IMR-90 (cell line): ENCODE results near the gene CASP8. TPM values are rescaled to one million over a fixed set of nuclear protein-coding genes. Genes with fewer than 3 reads are reported as not detected.
A peak's percentile ranks its signal among the peaks of the same experiment; 100 is the strongest.

Experiments
- ATAC-seq: fragments of 200-7000 bp; cut with Tn5 transposase; 2 replicates; pipeline ENCODE4 v1.9.1; 2020; ENCODE audit warnings: low read depth, mild to moderate bottlenecking, moderate library complexity
- BruUV-seq: library from RNA; stranded (reverse); fragments of 400-500 nt; replicated peaks from 2 replicates; lab custom pipeline; 2021; lab: Mats Ljungman, UMichigan
- CTCF ChIA-PET: fragments of 300-600 bp; formaldehyde crosslinking; extraction: SDS; loops from one replicate; lab custom pipeline; 2021; ENCODE audit warnings: antibody characterized with exemption; lab: Yijun Ruan, JAX
- POLR2A ChIA-PET: fragments of 300-600 bp; sonication (Branson Sonifier 250); formaldehyde crosslinking; loops from one replicate; lab custom pipeline; 2022; ENCODE audit warnings: antibody characterized with exemption; ENCODE audit not compliant: unreplicated experiment; lab: Charles Lee
- DNase-seq: peaks from one replicate; pipeline ENCODE4 v3.0.0; 2013
- H2AFZ ChIP-seq: replicated peaks from 2 replicates; pipeline ENCODE3; 2013; ENCODE audit warnings: low read length, mild to moderate bottlenecking; ENCODE audit not compliant: poor library complexity
- H2AK5ac ChIP-seq: 2 replicates; pipeline ENCODE4 v1.6.1; 2013; ENCODE audit warnings: low read depth, low read length, inconsistent platforms
- H2AK9ac ChIP-seq: replicated peaks from 2 replicates; pipeline ENCODE3; 2013; ENCODE audit warnings: mild to moderate bottlenecking, low read depth, low read length, moderate library complexity; ENCODE audit not compliant: poor library complexity
- H2BK120ac ChIP-seq: 2 replicates; pipeline ENCODE4 v1.6.1; 2013; ENCODE audit warnings: low read depth, low read length, inconsistent platforms
- H2BK15ac ChIP-seq: 3 replicates; pipeline ENCODE4 v1.6.1; 2013; ENCODE audit warnings: low read depth, low read length, inconsistent platforms
- H2BK20ac ChIP-seq: 2 replicates; pipeline ENCODE4 v1.6.1; 2013; ENCODE audit warnings: low read depth, mild to moderate bottlenecking, inconsistent platforms, low read length, moderate library complexity
- H2BK5ac ChIP-seq: 2 replicates; pipeline ENCODE4 v1.6.1; 2013; ENCODE audit warnings: mild to moderate bottlenecking, low read depth, low read length, inconsistent platforms; ENCODE audit not compliant: poor library complexity, severe bottlenecking
- H3K14ac ChIP-seq: replicated peaks from 2 replicates; pipeline ENCODE4 v1.6.1; 2013; ENCODE audit warnings: low read depth, low read length, inconsistent platforms
- H3K18ac ChIP-seq: 2 replicates; pipeline ENCODE4 v1.6.1; 2013; ENCODE audit warnings: low read depth, low read length, control low read depth
- H3K23ac ChIP-seq: 2 replicates; pipeline ENCODE4 v1.6.1; 2013; ENCODE audit warnings: low read depth, low read length, inconsistent platforms
- H3K27ac ChIP-seq: 2 replicates; pipeline ENCODE4 v1.5.1; 2013; ENCODE audit warnings: mild to moderate bottlenecking, control low read depth, low read length; ENCODE audit not compliant: insufficient read depth
- H3K27me3 ChIP-seq: 2 replicates; pipeline ENCODE4 v1.6.1; 2013; ENCODE audit warnings: low read length; ENCODE audit not compliant: control insufficient read depth, insufficient read depth
- H3K36me3 ChIP-seq: 2 replicates; pipeline ENCODE4 v1.6.1; 2013; ENCODE audit warnings: low read length, mixed read lengths; ENCODE audit not compliant: control insufficient read depth, insufficient read depth
- H3K4ac ChIP-seq: 2 replicates; pipeline ENCODE4 v1.6.1; 2013; ENCODE audit warnings: low read depth, low read length, inconsistent platforms
- H3K4me1 ChIP-seq: 2 replicates; pipeline ENCODE4 v1.6.1; 2013; ENCODE audit warnings: low read length, mixed read lengths; ENCODE audit not compliant: control insufficient read depth, insufficient read depth
- H3K4me2 ChIP-seq: 2 replicates; pipeline ENCODE4 v1.6.1; 2013; ENCODE audit warnings: low read depth, mild to moderate bottlenecking, control low read depth, low read length, moderate library complexity
- H3K4me3 ChIP-seq: 2 replicates; pipeline ENCODE4 v1.5.1; 2013; ENCODE audit warnings: low read depth, mild to moderate bottlenecking, control low read depth, low read length, moderate library complexity; ENCODE audit not compliant: insufficient read depth
- H3K56ac ChIP-seq: 2 replicates; pipeline ENCODE4 v1.6.1; 2013; ENCODE audit warnings: low read length, inconsistent platforms; ENCODE audit not compliant: insufficient read depth; ENCODE audit errors: extremely low read depth
- H3K79me1 ChIP-seq, 2 experiments: 2 replicates each; pipeline ENCODE4 v1.6.1; 2013; ENCODE audit warnings: low read length in 2 of 2, inconsistent platforms in 1 of 2, low read depth in 1 of 2
- H3K9ac ChIP-seq: 2 replicates; pipeline ENCODE4 v1.6.1; 2013; ENCODE audit warnings: low read depth, low read length, control low read depth
- H3K9me1 ChIP-seq: 2 replicates; pipeline ENCODE4 v1.6.1; 2013; ENCODE audit warnings: low read length, inconsistent platforms; ENCODE audit not compliant: insufficient read depth
- H3K9me3 ChIP-seq: 2 replicates; pipeline ENCODE4 v1.6.1; 2013; ENCODE audit warnings: low read length; ENCODE audit not compliant: control insufficient read depth, insufficient read depth
- H4K20me1 ChIP-seq: 2 replicates; pipeline ENCODE4 v1.6.1; 2013; ENCODE audit warnings: low read length, inconsistent platforms; ENCODE audit not compliant: insufficient read depth
- H4K5ac ChIP-seq: 2 replicates; pipeline ENCODE4 v1.6.1; 2013; ENCODE audit warnings: mild to moderate bottlenecking, low read depth, low read length, control low read depth
- H4K8ac ChIP-seq, 2 experiments: 2 replicates each; pipeline ENCODE4 v1.6.1; 2013; ENCODE audit warnings: low read depth in 2 of 2, low read length in 2 of 2, control low read depth in 1 of 2, inconsistent platforms in 1 of 2
- H4K91ac ChIP-seq: 2 replicates; pipeline ENCODE4 v1.6.1; 2013; ENCODE audit warnings: low read depth, low read length, inconsistent platforms; ENCODE audit not compliant: insufficient read depth
- BHLHE40 ChIP-seq: fragments of 150-350 bp; IDR thresholded peaks from 2 replicates; pipeline ENCODE4 v1.6.1; 2016; ENCODE audit warnings: mild to moderate bottlenecking, low read depth, low read length
- CEBPB ChIP-seq: IDR thresholded peaks from 2 replicates; pipeline ENCODE4 v1.6.1; 2012; ENCODE audit warnings: low read depth, low read length, improper control_type of control experiment
- CHD1 ChIP-seq: IDR thresholded peaks from 2 replicates; pipeline ENCODE4 v1.6.1; 2012; ENCODE audit warnings: low read depth, low read length, improper control_type of control experiment
- FOS ChIP-seq: fragments of 150-350 bp; IDR thresholded peaks from 2 replicates; pipeline ENCODE4 v1.6.1; 2016; ENCODE audit warnings: low read depth, low read length
- MAFK ChIP-seq: IDR thresholded peaks from 2 replicates; pipeline ENCODE4 v1.6.1; 2012; ENCODE audit warnings: low read depth, low read length, improper control_type of control experiment
- NFE2L2 ChIP-seq: fragments of 150-350 bp; IDR thresholded peaks from 2 replicates; pipeline ENCODE4 v1.6.1; 2016; ENCODE audit warnings: low read depth, mild to moderate bottlenecking, low read length
- WGBS, 2 experiments: methylation state at CpG; one replicate each; pipeline versions ENCODE4 v1.1.5 to v1.1.7; 2013; ENCODE audit warnings: missing lambda C conversion rate in 2 of 2; ENCODE audit not compliant: insufficient read length in 1 of 2; ENCODE audit errors: extremely low coverage in 2 of 2; 5-methylcytosine and 5-hydroxymethylcytosine counted together
- dilution Hi-C: fragments of 300-500 bp; cut with HindIII; formaldehyde crosslinking; loops from one replicate; pipeline ENCODE4 v1.14.3; 2018; ENCODE audit warnings: low sequenced_read_pairs; ENCODE audit not compliant: unreplicated experiment
- in situ Hi-C: fragments of 300-500 bp; cut with MboI; formaldehyde crosslinking; loops from 3 replicates; pipeline ENCODE4 v1.14.3; 2019; ENCODE audit warnings: low sequenced_read_pairs, inconsistent platforms, mixed read lengths
- intact Hi-C: fragments of 100-400 bp; cut with micrococcal nuclease; formaldehyde crosslinking; loops from 2 replicates; pipeline ENCODE4 v1.10.0; 2022
- polyA plus RNA-seq, 3 experiments: library from polyadenylated mRNA; depleted of rRNA; stranded (reverse); fragments of >200 nt; gene quantifications; 2 replicates each; pipeline ENCODE4 v1.2.3, GENCODE V29; 2012; ENCODE audit warnings: low replicate concordance in 1 of 3
- total RNA-seq: library from RNA; depleted of rRNA; stranded (reverse); fragments of >200 nt; gene quantifications from 2 replicates; pipeline ENCODE4 v1.2.3, GENCODE V29; 2012
- TF ChIP-seq, protein P1 (sequence below): fragments of 150-350 bp; IDR thresholded peaks from 2 replicates; pipeline ENCODE4 v1.6.1; 2016; ENCODE audit warnings: low read depth, mild to moderate bottlenecking, low read length, moderate library complexity, borderline replicate concordance

CASP8 gene
- total and polyA plus RNA-seq, 2 of the 4 experiments (the other 2 are of a cell fraction), result 13.1 to 17.0 TPM

DNA sequence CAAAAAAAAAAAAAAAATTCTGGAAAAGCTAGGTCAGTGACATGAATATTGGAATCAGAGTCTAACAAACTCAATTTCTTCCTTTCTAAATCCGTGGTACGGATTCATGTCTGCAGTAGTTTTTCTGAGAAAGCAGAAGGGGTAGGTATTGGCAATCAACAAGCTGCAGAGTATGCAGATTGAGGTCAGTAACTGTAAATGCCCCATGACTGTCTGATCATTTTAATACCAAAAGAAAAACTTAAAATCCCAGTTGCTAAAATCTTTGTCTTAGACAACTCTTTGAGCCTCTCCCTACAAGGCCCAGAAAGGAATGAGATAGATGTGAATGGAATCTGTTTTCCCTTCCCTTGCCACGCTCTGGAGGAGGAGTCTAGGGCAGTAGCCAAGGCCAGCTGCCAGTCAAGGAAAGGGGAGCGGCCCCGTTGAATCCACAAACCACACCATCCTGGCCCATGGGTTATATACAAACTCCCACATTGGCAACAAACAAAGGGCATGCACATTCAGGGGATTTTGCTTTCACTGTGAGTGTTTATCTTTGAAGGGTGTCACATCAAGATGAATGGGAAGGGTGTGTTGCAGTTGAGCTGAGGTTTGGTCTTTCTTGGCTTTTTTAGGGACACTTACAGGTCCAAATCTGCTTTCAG, 6.1 kb upstream of the CASP8 start:
- in situ Hi-C loops (no loop called here), dilution Hi-C loops (no loop called here), intact Hi-C loops (no loop called here)
- H3K4me1 ChIP-seq, result peaks cover 7% of the 10 kb centered on the region; the same call in 1 of the 2 replicates
- no peak overlapping the region for H3K27ac ChIP-seq
- no peaks in the 10 kb centered on the region for H4K20me1 ChIP-seq
- peak overlapping the region in 1 of 2 experiments; percentile 17; a peak in 2 of 4 replicates for H4K8ac ChIP-seq
- H3K4me2 ChIP-seq, result no peak overlapping the region
- H3K9ac ChIP-seq, result no peak overlapping the region
- H2BK5ac ChIP-seq, result no peak overlapping the region
- peak overlapping the region; percentile 37; the same call in 1 of the 2 replicates for H2BK20ac ChIP-seq
- no CpG with 5 or more reads among the region's 5 CpGs for WGBS, 2 experiments
- ChIA-PET CTCF (interaction anchor here (0.6 to 1.5 kb wide), 4 partner anchors 22 to 187 kb away, joined by 3 to 4 read pairs (median 3); no protein-coding TSS in a partner anchor), POLR2A (no interaction called here)
- 0 out of 3 replicates have a peak overlapping the region, but pooled peaks have one; percentile 16 for H2BK15ac ChIP-seq
- H3K79me1 ChIP-seq, result peaks cover 3 to 13% of the 10 kb centered on the region in 2 experiments; a peak in 3 of 4 replicates
- BruUV-seq, result no TSS peak
- H2AFZ ChIP-seq, result peak overlapping the region; percentile 29
- peak overlapping the region; percentile 36 for H3K4ac ChIP-seq
- H3K56ac ChIP-seq, result no peak overlapping the region
- ATAC-seq, result peak; percentile 67
- peaks cover 6% of the 10 kb centered on the region for H3K9me1 ChIP-seq
- H2BK120ac ChIP-seq, result 0 out of 2 replicates have a peak overlapping the region, but pooled peaks have one; percentile 13
- H2AK5ac ChIP-seq, result peak overlapping the region; percentile 2; the same call in 1 of the 2 replicates
- no peaks in the 10 kb centered on the region for H3K27me3 ChIP-seq
- peak overlapping the region; percentile 31; the same call in 1 of the 2 replicates for H4K91ac ChIP-seq
- H3K14ac ChIP-seq, result no peak overlapping the region
- H3K4me3 ChIP-seq, result no peak overlapping the region
- H3K36me3 ChIP-seq, result no peaks in the 10 kb centered on the region
- peak overlapping the region; percentile 34 for H4K5ac ChIP-seq
- TF ChIP-seq CEBPB (no peak), MAFK (no peak), NFE2L2 (no peak), BHLHE40 (no peak), FOS (no peak), CHD1 (no peak)
- TF ChIP-seq, protein P1, sequence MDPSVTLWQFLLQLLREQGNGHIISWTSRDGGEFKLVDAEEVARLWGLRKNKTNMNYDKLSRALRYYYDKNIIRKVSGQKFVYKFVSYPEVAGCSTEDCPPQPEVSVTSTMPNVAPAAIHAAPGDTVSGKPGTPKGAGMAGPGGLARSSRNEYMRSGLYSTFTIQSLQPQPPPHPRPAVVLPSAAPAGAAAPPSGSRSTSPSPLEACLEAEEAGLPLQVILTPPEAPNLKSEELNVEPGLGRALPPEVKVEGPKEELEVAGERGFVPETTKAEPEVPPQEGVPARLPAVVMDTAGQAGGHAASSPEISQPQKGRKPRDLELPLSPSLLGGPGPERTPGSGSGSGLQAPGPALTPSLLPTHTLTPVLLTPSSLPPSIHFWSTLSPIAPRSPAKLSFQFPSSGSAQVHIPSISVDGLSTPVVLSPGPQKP, result no peak
- H2AK9ac ChIP-seq, result peak overlapping the region; percentile 13
- peak overlapping the region; percentile 2; the same call in 1 of the 2 replicates for H3K18ac ChIP-seq
- H3K23ac ChIP-seq, result no peak overlapping the region
- peak; percentile 52 for DNase-seq
- H3K9me3 ChIP-seq, result peaks cover 4% of the 10 kb centered on the region
